Panc1 (cell line): ENCODE measurements around the gene SSBP3.

Experiments used
- POLR2AphosphoS5 ChIP-seq: IDR thresholded peaks from 2 replicates; pipeline ENCODE4 v1.6.1; 2012; ENCODE audit warnings: mild to moderate bottlenecking, low read depth, low read length, moderate library complexity
- TF ChIP-seq, protein P1 (sequence below), 2 experiments: IDR thresholded peaks; 2 replicates each; pipeline ENCODE4 v1.6.1; 2011 to 2012; ENCODE audit warnings: low read depth in 2 of 2, control low read depth in 1 of 2, low read length in 1 of 2, mild to moderate bottlenecking in 1 of 2, moderate library complexity in 1 of 2; ENCODE audit not compliant: insufficient read depth in 1 of 2
- TF ChIP-seq, protein P2 (sequence below): fragments of 450-650 bp; IDR thresholded peaks from 2 replicates; pipeline ENCODE4 v1.5.1; 2017; ENCODE audit warnings: mild to moderate bottlenecking

DNA sequence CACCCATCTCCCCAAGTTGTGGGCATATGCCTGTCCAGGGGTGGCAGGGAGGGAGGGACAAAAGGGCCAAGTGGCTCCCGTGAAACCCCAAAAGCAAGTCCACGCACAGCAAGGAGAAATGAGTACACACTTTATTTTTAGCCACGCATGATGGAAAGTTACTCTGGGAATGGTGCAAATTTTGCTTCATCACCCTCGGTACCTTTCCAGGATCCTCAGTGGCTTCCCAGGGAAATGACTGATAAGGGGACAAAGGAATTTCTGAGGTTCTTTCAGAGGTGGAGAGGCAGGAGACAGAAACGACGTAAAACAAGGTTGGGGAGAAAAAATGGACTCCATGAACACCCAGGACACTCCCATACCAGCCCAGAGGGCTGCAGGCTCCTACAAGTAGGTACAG lies 65.8 kb downstream of the SSBP3 start:
- TF ChIP-seq, protein P1, sequence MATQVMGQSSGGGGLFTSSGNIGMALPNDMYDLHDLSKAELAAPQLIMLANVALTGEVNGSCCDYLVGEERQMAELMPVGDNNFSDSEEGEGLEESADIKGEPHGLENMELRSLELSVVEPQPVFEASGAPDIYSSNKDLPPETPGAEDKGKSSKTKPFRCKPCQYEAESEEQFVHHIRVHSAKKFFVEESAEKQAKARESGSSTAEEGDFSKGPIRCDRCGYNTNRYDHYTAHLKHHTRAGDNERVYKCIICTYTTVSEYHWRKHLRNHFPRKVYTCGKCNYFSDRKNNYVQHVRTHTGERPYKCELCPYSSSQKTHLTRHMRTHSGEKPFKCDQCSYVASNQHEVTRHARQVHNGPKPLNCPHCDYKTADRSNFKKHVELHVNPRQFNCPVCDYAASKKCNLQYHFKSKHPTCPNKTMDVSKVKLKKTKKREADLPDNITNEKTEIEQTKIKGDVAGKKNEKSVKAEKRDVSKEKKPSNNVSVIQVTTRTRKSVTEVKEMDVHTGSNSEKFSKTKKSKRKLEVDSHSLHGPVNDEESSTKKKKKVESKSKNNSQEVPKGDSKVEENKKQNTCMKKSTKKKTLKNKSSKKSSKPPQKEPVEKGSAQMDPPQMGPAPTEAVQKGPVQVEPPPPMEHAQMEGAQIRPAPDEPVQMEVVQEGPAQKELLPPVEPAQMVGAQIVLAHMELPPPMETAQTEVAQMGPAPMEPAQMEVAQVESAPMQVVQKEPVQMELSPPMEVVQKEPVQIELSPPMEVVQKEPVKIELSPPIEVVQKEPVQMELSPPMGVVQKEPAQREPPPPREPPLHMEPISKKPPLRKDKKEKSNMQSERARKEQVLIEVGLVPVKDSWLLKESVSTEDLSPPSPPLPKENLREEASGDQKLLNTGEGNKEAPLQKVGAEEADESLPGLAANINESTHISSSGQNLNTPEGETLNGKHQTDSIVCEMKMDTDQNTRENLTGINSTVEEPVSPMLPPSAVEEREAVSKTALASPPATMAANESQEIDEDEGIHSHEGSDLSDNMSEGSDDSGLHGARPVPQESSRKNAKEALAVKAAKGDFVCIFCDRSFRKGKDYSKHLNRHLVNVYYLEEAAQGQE (IDR thresholded peaks at IDR 0.05; ENCODE audit: insufficient read depth in 1 of 2, low read depth in 2 of 2, low read length in 1 of 2): no peak
- TF ChIP-seq, protein P2, sequence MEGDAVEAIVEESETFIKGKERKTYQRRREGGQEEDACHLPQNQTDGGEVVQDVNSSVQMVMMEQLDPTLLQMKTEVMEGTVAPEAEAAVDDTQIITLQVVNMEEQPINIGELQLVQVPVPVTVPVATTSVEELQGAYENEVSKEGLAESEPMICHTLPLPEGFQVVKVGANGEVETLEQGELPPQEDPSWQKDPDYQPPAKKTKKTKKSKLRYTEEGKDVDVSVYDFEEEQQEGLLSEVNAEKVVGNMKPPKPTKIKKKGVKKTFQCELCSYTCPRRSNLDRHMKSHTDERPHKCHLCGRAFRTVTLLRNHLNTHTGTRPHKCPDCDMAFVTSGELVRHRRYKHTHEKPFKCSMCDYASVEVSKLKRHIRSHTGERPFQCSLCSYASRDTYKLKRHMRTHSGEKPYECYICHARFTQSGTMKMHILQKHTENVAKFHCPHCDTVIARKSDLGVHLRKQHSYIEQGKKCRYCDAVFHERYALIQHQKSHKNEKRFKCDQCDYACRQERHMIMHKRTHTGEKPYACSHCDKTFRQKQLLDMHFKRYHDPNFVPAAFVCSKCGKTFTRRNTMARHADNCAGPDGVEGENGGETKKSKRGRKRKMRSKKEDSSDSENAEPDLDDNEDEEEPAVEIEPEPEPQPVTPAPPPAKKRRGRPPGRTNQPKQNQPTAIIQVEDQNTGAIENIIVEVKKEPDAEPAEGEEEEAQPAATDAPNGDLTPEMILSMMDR: no peak
- no peak for TF ChIP-seq POLR2AphosphoS5
